ENCODE data around the gene SPRED3.

SPRED3 gene

DNA sequence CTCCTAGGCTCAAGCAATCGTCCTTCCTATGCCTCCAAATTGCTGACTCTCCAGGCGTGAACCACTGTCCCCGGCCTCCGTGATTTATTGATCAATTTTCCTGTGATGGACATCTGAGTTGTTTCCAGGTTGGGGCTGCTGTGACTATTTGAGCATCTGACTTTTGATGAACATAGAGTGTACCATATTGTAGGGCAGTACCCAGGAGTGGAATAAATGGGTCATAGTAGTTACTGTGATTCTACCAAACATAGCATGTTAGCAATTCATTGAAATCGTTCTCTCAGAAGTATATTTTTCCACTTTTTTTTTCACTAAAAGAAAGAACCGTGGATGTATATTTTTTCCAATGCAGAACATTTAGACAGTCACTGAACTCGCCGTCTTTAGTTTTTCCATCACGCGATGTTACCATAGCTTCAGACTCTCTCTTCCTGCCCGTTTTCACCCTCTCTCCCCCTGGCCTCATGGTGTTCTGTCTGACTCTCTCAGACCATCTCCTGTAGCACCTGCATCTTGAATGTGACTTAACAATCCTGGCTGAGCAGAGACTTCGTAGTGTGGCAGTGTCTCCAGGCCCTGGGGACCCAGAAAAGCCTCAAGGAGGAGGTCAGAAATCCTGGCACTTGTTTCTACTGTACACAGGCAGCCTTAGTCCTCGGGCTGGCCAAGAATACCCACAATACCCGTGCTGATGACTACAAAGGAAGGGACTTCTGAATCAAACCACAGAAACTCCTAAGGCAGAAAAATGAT, 40.7 kb downstream of the SPRED3 start:
- H3K9ac ChIP-seq (ENCODE audit: low read depth, low read length) = no peak overlapping the region

DNA sequence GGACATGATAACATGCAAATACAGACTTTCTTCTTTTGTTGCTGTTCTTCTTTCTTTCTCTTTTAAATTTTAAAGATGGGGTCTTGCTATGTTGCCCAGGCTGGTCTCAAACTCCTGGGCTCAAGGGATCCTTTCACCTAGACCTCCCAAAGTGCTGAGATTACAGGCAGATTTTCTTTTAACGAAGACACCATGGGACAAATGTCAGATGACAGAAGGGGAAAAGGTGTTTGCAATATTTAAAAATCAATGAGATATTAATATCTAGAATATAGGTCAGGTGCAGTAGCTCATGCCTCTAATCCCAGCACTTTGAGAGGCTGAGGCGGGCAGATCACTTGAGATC, 41.3 kb downstream of the SPRED3 start:
- H3K4me1 ChIP-seq (ENCODE audit: insufficient read depth, low read length) = peaks cover 10% of the 10 kb centered on the region; the same call in 1 of the 2 replicates
- no peak overlapping the region for H3K9ac ChIP-seq (ENCODE audit: low read depth, low read length)
- no peaks in the 10 kb centered on the region for H3K9me3 ChIP-seq (ENCODE audit: control insufficient read depth, insufficient read depth, low read length)
- H3K36me3 ChIP-seq (ENCODE audit: insufficient read depth, low read length) = no peaks in the 10 kb centered on the region

More for the DNA sequence above, 40.7 kb downstream of the SPRED3 start:
- no peaks in the 10 kb centered on the region for H3K9me3 ChIP-seq (ENCODE audit: control insufficient read depth, insufficient read depth, low read length)
- H3K36me3 ChIP-seq (ENCODE audit: insufficient read depth, low read length) = no peaks in the 10 kb centered on the region
- peaks cover 7% of the 10 kb centered on the region; the same call in 1 of the 2 replicates for H3K4me1 ChIP-seq (ENCODE audit: insufficient read depth, low read length)

DNA sequence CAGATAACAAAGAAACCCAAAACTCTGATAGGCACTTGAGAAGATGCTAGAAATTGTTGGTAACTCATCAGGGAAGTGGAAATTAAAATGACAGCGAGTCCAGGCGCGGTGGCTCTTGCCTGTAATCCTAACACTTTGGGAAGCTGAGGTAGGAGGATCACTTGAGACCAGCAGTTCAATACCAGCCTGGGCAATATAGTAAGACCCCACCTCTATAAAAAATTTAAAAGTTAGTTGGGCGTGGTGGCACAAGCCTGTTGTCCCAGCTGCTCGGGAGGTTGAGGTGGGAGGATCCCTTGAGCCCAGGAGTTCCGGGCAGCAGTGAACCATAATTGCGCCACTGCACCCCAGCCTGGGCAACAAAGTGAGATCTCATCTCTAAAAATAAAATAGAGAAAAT, 42.4 kb downstream of the SPRED3 start:
- H3K4me1 ChIP-seq (ENCODE audit: insufficient read depth, low read length) = peaks cover 10% of the 10 kb centered on the region
- H3K9ac ChIP-seq (ENCODE audit: low read depth, low read length) = no peak overlapping the region

DNA sequence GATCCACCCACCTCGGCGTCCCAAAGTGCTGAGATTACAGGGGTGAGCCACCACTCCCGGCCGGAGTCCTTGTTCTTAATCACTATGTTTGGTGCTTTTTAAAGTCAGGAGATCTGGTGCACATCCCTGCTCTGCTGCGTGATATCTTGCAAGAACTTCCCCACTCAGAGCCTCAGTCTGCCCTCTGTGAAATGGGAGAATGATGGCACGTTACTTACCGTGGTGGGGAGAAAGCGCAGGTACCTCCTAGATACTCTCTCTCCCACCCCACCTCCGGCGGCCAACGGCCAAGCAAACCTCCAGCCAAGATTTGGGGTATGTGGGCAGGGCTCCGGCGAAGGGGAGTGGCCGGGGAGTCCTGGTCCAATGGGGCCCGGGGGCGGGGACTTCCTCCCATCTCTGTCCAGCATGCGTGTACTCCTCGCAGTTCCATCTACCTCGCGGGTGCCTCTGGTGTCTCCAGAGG, 44.8 kb downstream of the SPRED3 start, which contains the start of gene RYR1:
TSS of gene RYR1 (plus strand) at position 424 of the 466 bp plus-strand sequence. CDS start 139 bp downstream, outside the sequence.
- Histone ChIP-seq H3K9ac (ENCODE audit: low read depth, low read length) (peak within 1 kb of the TSS; percentile 57), H3K9me3 (ENCODE audit: control insufficient read depth, insufficient read depth, low read length) (no peaks in the 10 kb centered on the region), H3K4me1 (ENCODE audit: insufficient read depth, low read length) (peaks cover 10% of the 10 kb centered on the region), H3K36me3 (ENCODE audit: insufficient read depth, low read length) (no peaks in the 10 kb centered on the region)

More for the DNA sequence above, 42.4 kb downstream of the SPRED3 start:
- no peaks in the 10 kb centered on the region for H3K9me3 ChIP-seq (ENCODE audit: control insufficient read depth, insufficient read depth, low read length)
- no peaks in the 10 kb centered on the region for H3K36me3 ChIP-seq (ENCODE audit: insufficient read depth, low read length)

DNA sequence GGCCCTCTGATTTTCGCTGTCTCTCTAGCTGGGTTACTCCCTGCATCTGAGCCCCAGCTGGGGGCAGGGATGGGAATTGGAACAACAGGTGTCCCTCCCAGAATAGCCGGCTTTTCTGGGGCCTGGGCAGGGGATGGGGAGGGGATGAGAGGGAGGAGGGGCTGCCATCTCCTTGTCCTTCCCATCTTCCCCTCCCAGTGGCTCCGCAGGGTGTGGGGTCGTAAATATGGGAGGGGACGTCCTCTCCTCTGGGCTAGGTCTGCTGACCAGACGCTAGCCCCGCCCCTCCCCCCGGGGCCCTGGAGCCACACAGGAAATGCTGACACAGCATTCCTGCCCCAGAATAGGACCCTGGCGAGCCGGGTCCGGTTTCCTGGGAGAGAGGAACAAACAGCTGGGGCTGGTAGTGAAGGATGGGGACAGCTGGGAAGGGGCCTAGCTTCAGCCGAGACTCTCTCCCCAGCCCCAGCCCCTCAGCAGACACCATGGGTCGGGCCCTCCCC, 46.1 kb downstream of the SPRED3 start:
- Histone ChIP-seq H3K4me1 (ENCODE audit: insufficient read depth, low read length) (peaks cover 10% of the 10 kb centered on the region), H3K9me3 (ENCODE audit: control insufficient read depth, insufficient read depth, low read length) (no peaks in the 10 kb centered on the region), H3K9ac (ENCODE audit: low read depth, low read length) (peak overlapping the region; percentile 57)

DNA sequence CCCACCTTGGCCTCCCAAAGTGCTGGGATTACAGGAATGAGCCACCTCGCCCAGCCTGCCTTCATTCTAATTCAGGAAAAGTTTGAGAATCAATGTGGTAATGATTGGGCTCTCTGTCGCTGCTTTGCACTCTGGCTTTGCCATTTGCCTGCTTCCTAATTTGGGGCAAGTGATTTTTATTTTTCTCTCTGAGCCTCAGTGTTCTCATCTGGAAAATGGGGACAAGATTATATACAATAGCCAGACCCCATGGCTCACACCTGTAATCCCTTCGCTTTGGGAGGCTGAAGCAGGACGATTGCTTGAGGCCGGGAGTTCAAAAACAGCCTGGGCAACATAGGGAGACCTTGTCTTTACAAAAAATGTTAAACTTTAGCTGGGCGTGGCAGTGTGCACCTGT, 48.8 kb downstream of the SPRED3 start:
- Histone ChIP-seq H3K4me1 (ENCODE audit: insufficient read depth, low read length) (peaks cover 16% of the 10 kb centered on the region), H3K36me3 (ENCODE audit: insufficient read depth, low read length) (no peaks in the 10 kb centered on the region), H3K9me3 (ENCODE audit: control insufficient read depth, insufficient read depth, low read length) (no peaks in the 10 kb centered on the region), H3K9ac (ENCODE audit: low read depth, low read length) (no peak overlapping the region)

More for the DNA sequence above, 46.1 kb downstream of the SPRED3 start:
- H3K36me3 ChIP-seq (ENCODE audit: insufficient read depth, low read length) = no peaks in the 10 kb centered on the region

DNA sequence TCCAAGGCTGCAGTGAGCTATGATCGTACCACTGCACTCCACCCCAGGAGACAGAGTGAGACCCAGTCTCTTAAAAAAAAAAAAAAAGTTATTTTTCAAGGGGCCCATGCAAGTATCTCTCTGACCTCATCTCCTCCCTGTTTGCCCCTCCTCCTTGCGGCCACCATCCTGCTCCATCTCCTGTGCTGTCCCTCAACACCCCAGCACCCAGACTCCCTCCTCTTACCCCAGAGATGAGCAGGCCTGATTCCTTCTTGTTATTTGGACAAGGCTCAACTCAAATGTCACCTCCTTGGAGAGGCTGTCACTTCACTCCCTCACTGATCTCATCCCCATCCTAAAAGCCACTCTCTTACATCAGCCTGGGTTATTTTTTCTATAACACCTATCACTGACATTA, 49.4 kb downstream of the SPRED3 start:
- no peak overlapping the region for H3K9ac ChIP-seq (ENCODE audit: low read depth, low read length)
- no peaks in the 10 kb centered on the region for H3K36me3 ChIP-seq (ENCODE audit: insufficient read depth, low read length)
- H3K9me3 ChIP-seq (ENCODE audit: control insufficient read depth, insufficient read depth, low read length) = no peaks in the 10 kb centered on the region
- peaks cover 16% of the 10 kb centered on the region for H3K4me1 ChIP-seq (ENCODE audit: insufficient read depth, low read length)

DNA sequence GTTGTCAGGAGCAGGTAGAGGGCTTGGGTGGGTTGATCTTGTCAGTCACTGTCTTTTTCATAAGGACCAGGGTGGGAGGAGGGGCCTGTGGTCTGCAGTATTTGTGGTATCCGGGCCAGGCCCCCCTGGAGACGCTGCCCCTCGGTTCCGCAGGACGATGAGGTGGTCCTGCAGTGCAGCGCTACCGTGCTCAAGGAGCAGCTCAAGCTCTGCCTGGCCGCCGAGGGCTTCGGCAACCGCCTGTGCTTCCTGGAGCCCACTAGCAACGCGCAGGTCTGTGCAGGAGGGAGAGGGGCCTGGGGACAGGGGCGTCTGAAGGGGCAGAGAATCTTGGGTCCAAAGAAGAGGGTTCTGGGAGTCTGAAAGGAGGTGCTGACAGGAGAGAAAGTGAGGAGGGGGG, 52.1 kb downstream of the SPRED3 start:
- H3K9me3 ChIP-seq (ENCODE audit: control insufficient read depth, insufficient read depth, low read length) = no peaks in the 10 kb centered on the region
- H3K9ac ChIP-seq (ENCODE audit: low read depth, low read length) = no peak overlapping the region
- peaks cover 6% of the 10 kb centered on the region; the same call in 1 of the 2 replicates for H3K4me1 ChIP-seq (ENCODE audit: insufficient read depth, low read length)
- no peaks in the 10 kb centered on the region for H3K36me3 ChIP-seq (ENCODE audit: insufficient read depth, low read length)

DNA sequence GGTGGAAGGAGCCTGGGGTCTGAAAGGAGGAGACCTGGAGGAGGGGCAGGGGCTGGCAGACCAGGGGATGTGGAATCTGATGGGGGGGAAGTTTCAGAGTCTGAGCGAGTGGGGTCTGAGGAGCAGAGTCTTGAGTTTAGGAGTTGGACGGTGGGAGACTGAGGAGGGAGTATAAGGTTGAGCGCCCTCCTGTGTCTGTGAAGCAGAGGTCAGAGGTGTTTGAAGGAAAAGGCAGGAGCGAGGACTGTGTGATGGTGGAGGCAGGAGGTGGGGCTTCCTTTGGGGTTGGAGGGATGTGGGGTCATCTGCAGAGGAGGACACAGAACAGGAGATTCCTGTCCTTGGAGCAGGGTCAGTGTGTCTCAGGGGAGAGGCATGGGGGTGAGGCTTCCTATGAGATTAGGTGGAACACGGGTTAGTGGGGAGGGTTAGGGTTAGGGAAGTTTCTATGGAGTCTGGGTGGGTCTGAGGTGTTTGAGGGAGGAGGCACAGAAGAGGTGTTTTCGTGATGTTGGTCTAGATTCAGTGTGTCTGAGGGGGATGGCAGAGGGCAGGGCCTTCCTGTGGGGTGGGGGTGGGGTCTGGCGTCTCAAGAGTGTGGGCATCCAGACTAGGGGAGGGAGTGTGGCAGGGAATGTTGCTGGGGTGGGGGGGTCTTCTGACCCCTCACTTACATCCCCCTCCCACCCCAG, 53.3 kb downstream of the SPRED3 start:
- Histone ChIP-seq H3K9me3 (ENCODE audit: control insufficient read depth, insufficient read depth, low read length) (no peaks in the 10 kb centered on the region), H3K36me3 (ENCODE audit: insufficient read depth, low read length) (no peaks in the 10 kb centered on the region), H3K4me1 (ENCODE audit: insufficient read depth, low read length) (peaks cover 6% of the 10 kb centered on the region; the same call in 1 of the 2 replicates), H3K9ac (ENCODE audit: low read depth, low read length) (no peak overlapping the region)

DNA sequence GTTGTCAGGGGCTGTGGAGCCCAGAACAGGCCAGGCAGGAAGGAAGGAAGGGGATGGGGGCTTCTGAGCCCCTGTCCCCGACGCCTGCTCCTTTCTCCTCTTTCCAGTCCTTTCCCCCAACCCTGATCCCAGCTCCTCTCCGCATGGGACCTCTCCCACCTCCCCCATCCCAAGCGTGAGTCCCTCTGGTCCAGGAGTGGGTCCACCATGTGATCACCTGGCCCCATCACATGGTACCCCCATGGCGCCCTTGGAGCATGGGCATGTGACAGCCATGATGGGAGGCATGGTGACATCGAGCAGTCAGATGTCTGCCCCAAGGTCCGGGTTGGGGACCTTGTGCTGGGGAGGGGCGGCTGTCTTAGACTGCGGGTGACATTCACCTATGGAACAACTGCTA, 54.2 kb downstream of the SPRED3 start:
- H3K9me3 ChIP-seq (ENCODE audit: control insufficient read depth, insufficient read depth, low read length) = no peaks in the 10 kb centered on the region
- no peak overlapping the region for H3K9ac ChIP-seq (ENCODE audit: low read depth, low read length)
- H3K4me1 ChIP-seq (ENCODE audit: insufficient read depth, low read length) = peaks cover 6% of the 10 kb centered on the region; the same call in 1 of the 2 replicates
- H3K36me3 ChIP-seq (ENCODE audit: insufficient read depth, low read length) = no peaks in the 10 kb centered on the region

DNA sequence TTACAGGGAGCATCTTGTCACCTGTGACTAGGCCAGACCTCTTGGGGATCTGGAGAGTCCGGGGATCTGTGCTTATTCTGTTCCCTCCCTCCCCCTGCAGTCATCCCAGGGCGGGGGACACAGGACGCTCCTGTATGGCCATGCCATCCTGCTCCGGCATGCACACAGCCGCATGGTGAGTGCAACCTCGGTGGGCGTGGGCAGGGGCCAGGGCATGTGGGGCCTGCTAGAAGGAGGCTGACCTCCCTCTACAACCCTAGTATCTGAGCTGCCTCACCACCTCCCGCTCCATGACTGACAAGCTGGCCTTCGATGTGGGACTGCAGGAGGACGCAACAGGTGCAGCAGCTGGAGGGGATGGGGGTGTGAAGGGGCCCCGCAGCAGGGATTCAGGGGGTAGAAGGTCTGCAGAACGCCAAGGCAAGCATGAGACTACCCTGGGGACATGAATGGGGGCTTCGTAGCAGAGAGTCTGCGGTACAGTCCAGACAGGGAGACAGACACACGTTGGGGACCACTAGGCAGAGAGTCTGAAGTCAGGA, 55.0 kb downstream of the SPRED3 start:
- no peaks in the 10 kb centered on the region for H3K9me3 ChIP-seq (ENCODE audit: control insufficient read depth, insufficient read depth, low read length)
- H3K4me1 ChIP-seq (ENCODE audit: insufficient read depth, low read length) = peaks cover 6% of the 10 kb centered on the region; the same call in 1 of the 2 replicates
- no peaks in the 10 kb centered on the region for H3K36me3 ChIP-seq (ENCODE audit: insufficient read depth, low read length)
- H3K9ac ChIP-seq (ENCODE audit: low read depth, low read length) = no peak overlapping the region

DNA sequence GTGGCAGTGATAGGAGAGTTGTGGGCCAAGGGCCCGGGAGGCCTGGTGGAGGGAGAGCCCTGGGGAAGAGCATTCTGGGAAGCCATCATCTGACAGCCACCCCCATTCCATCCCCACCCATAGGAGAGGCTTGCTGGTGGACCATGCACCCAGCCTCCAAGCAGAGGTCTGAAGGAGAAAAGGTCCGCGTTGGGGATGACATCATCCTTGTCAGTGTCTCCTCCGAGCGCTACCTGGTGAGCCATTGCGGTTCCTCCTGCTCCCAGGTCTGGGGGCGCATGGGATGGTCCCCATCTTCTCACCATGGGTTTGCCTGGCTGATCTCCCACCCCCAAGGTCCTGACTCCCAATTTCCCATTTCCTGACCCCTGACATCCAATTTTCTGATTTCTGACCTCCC, 55.5 kb downstream of the SPRED3 start:
- Histone ChIP-seq H3K9me3 (ENCODE audit: control insufficient read depth, insufficient read depth, low read length) (no peaks in the 10 kb centered on the region), H3K36me3 (ENCODE audit: insufficient read depth, low read length) (no peaks in the 10 kb centered on the region), H3K4me1 (ENCODE audit: insufficient read depth, low read length) (peaks cover 6% of the 10 kb centered on the region; the same call in 1 of the 2 replicates), H3K9ac (ENCODE audit: low read depth, low read length) (no peak overlapping the region)

DNA sequence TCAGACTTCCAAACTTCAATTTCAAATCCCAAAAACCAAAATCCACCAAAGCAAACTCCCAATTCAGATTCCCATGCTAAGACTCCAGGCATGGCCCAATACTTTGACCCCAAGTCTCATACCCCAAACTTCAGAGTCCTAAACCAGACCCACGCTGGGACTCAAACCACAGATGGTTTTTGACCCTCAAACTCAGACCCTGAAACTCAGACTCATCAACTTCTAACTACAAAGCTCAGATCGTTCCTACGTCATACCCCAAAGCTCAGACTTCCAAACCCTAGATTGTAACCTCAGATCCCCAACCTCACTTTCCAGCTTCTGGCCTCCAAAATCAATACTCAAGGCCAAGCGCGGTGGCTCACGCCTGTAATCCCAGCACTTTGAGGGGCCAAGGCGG, 56.9 kb downstream of the SPRED3 start:
- H3K36me3 ChIP-seq (ENCODE audit: insufficient read depth, low read length) = no peaks in the 10 kb centered on the region
- no peak overlapping the region for H3K9ac ChIP-seq (ENCODE audit: low read depth, low read length)
- H3K9me3 ChIP-seq (ENCODE audit: control insufficient read depth, insufficient read depth, low read length) = no peaks in the 10 kb centered on the region
- H3K4me1 ChIP-seq (ENCODE audit: insufficient read depth, low read length) = peaks cover 6% of the 10 kb centered on the region; the same call in 1 of the 2 replicates

DNA sequence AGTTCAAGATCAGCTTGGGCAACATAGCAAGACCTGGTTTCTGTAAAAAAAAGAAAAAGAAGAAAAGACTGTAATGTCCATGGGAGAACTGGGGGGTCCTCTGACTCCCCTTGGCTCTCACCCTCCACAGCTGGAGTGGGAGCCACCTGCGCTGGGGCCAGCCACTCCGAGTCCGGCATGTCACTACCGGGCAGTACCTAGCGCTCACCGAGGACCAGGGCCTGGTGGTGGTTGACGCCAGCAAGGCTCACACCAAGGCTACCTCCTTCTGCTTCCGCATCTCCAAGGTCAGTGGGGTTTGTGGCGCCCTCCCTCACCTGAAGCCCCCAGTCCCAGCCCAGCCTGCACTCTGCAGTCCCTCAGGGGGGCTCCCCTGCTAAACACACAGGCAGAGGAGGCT, 59.7 kb downstream of the SPRED3 start:
- Histone ChIP-seq H3K36me3 (ENCODE audit: insufficient read depth, low read length) (no peaks in the 10 kb centered on the region), H3K9ac (ENCODE audit: low read depth, low read length) (no peak overlapping the region), H3K4me1 (ENCODE audit: insufficient read depth, low read length) (peaks cover 4% of the 10 kb centered on the region; the same call in 1 of the 2 replicates), H3K9me3 (ENCODE audit: control insufficient read depth, insufficient read depth, low read length) (no peaks in the 10 kb centered on the region)
